Ovary (tissue), 9 donors: ENCODE measurements around the gene LEF1. TPM values are rescaled to one million over a fixed set of nuclear protein-coding genes. Genes with fewer than 3 reads are reported as not detected.

Source experiments
- DNase-seq, 5 donors: peaks; one replicate each; pipeline ENCODE4 v3.0.0-alpha.2; 2019 to 2020
- H3K27ac ChIP-seq, 2 donors: fragments of 200-600 bp; one replicate each; pipeline versions ENCODE4 v1.5.1 to v1.8.0; 2019 to 2022
- H3K27me3 ChIP-seq: fragments of 200-600 bp; one replicate; pipeline ENCODE4 v1.8.0; 2022
- H3K36me3 ChIP-seq: fragments of 200-600 bp; sonication (generic); one replicate; pipeline ENCODE4 v1.5.1; 2019
- H3K4me1 ChIP-seq: one replicate; pipeline ENCODE4 v1.8.1; 2013; ENCODE audit warnings: mild to moderate bottlenecking, moderate library complexity; ENCODE audit not compliant: insufficient read depth
- H3K4me3 ChIP-seq: fragments of 200-600 bp; sonication (generic); one replicate; pipeline ENCODE4 v1.5.1; 2017
- H3K9me3 ChIP-seq, 2 donors: fragments of 200-600 bp in 1 of 2; sonication (generic) in 1 of 2; one replicate each; pipeline versions ENCODE4 v1.5.1 to v1.8.1; 2013 to 2019; ENCODE audit warnings: mild to moderate bottlenecking in 1 of 2, moderate library complexity in 1 of 2
- CTCF ChIP-seq, 3 donors: fragments of 450-650 bp in 2 of 3; fragments of 200-600 bp in 1 of 3; IDR thresholded peaks; one replicate each; pipeline versions ENCODE4 v1.5.1 to v1.8.0; 2016 to 2022; ENCODE audit warnings: antibody characterized with exemption in 3 of 3, mild to moderate bottlenecking in 1 of 3
- EP300 ChIP-seq: sonication (generic); formaldehyde crosslinking; IDR thresholded peaks from one replicate; pipeline ENCODE4 v1.6.1; 2017; ENCODE audit warnings: antibody characterized with exemption
- POLR2A ChIP-seq: fragments of 450-650 bp; IDR thresholded peaks from one replicate; pipeline ENCODE4 v1.6.1; 2017; ENCODE audit warnings: antibody characterized with exemption, mild to moderate bottlenecking, moderate library complexity
- WGBS, 3 donors: extraction: QIAGEN DNeasy Blood & Tissue Kit in 1 of 3; methylation state at CpG; one replicate each; pipeline versions ENCODE4 v1.1.5 to v1.1.7; 2013 to 2017; 5-methylcytosine and 5-hydroxymethylcytosine counted together
- intact Hi-C, 4 donors: fragments of 100-400 bp; cut with DNase I; formaldehyde crosslinking; loops; one replicate each; pipeline versions ENCODE4 v1.11.0 to v1.15.1; 2022 to 2023
- polyA plus RNA-seq, 2 donors: library from polyadenylated mRNA; stranded (reverse); fragments of 200-250 nt in 1 of 2; fragments of 350-450 nt in 1 of 2; fragmentation: Illumina TruSeq in 1 of 2; extraction: RNeasy Lipid Tissue Mini Kit (QIAGEN cat#74804) in 1 of 2; gene quantifications; one replicate each; pipeline ENCODE4 v1.2.3, GENCODE V29; 2013 to 2014
- total RNA-seq, 7 donors: library from RNA; depleted of rRNA in 2 of 7; stranded (reverse); fragments of >200 nt in 2 of 7; fragmentation: NEBNext Ultra II Directional in 3 of 7; extraction: Animal tissue kit (Norgen Biotek cat#: 25700) in 3 of 7; gene quantifications; one replicate each; pipeline versions ENCODE4 v1.1.0 to v1.2.4, GENCODE V29; 2016 to 2023
- donor health status: DM: no; HTN: no; CAD: no; lungs with moderate emphysema.
- donor health status: DM: no; HTN: no; CAD: no.
- donor health status: Bipolar disorder and iron deficiency.
- donor health status: DM: yes; HTN: yes; CAD: no.
- donor health status: DM: no; HTN: no; CAD: no.
- donor health status: DM: yes; HTN: yes; CAD: no.

Gene LEF1
- total and polyA plus RNA-seq, 9 donors: 1.8 to 30.1 (median 6.0) TPM

GRCh38 chr4:108001540-108002135 is 167.1 kb downstream of the LEF1 start:
- no peaks in the 10 kb centered on the region for H3K27me3 ChIP-seq

GRCh38 chr4:107999932-108000539 is 168.7 kb downstream of the LEF1 start:
- intact Hi-C loops: no loop called here
- Histone ChIP-seq H3K36me3 (no peaks in the 10 kb centered on the region), H3K9me3 (no peaks in the 10 kb centered on the region), H3K4me3 (no peak overlapping the region), H3K27ac (no peak overlapping the region), H3K4me1 (peaks cover 10% of the 10 kb centered on the region), H3K27me3 (no peaks in the 10 kb centered on the region)
- TF ChIP-seq POLR2A: no peak
- no peak for TF ChIP-seq CTCF (IDR thresholded peaks at IDR 0.05)
- no peak for DNase-seq
- 92 to 98% (median 97%) methylated on average over 2 of the region's 2 CpGs for WGBS, 3 donors

More at GRCh38 chr4:108001540-108002135, 167.1 kb downstream of the LEF1 start:
- DNase-seq: no peak
- intact Hi-C loops: no loop called here
- Histone ChIP-seq H3K4me3 (no peak overlapping the region), H3K36me3 (no peaks in the 10 kb centered on the region), H3K4me1 (peaks cover 12% of the 10 kb centered on the region), H3K27ac (no peak overlapping the region), H3K9me3 (no peaks in the 10 kb centered on the region)
- no peak for TF ChIP-seq CTCF (IDR thresholded peaks at IDR 0.05)
- no peak for TF ChIP-seq EP300
- TF ChIP-seq POLR2A: no peak
- WGBS, 3 donors: 78 to 85% (median 78%) methylated on average over 3 of the region's 3 CpGs

- intact Hi-C loops: no loop called here
Measured at GRCh38 chr4:107997794-107998193, 170.9 kb downstream of the LEF1 start.

More at GRCh38 chr4:107997794-107998193, 170.9 kb downstream of the LEF1 start:
- no peaks in the 10 kb centered on the region for H3K27me3 ChIP-seq
- no peaks in the 10 kb centered on the region for H3K36me3 ChIP-seq
- 84 to 91% (median 86%) methylated on average over 2 of the region's 2 CpGs for WGBS, 3 donors
- no peak overlapping the region for H3K27ac ChIP-seq
- H3K4me3 ChIP-seq: no peak overlapping the region
- peaks cover 6% of the 10 kb centered on the region for H3K4me1 ChIP-seq
- no peaks in the 10 kb centered on the region for H3K9me3 ChIP-seq
- TF ChIP-seq CTCF (IDR thresholded peaks at IDR 0.05) (no peak), EP300 (no peak), POLR2A (no peak)
- DNase-seq: no peak

Other genes with a start within 250 kb of the LEF1 start
- gene CYP2U1, start 237.4 kb downstream of the LEF1 start, total RNA-seq: 10 to 100 TPM in 6 of 7 donors, 1 to 10 TPM in 1; 7.2 to 15.6 (median 11.9) TPM
- gene CYP2U1, start 237.4 kb downstream of the LEF1 start, polyA plus RNA-seq: 10 to 100 TPM in 1 of 2 donors, 1 to 10 TPM in 1; 7.3 to 19.7 TPM
- gene HADH, start 179.0 kb downstream of the LEF1 start, total RNA-seq: 10 to 100 TPM; 45.4 to 66.1 (median 61.2) TPM
- 100 to 1,000 TPM in 1 of 2 donors, 10 to 100 TPM in 1; 62.5 to 117 TPM for gene HADH, start 179.0 kb downstream of the LEF1 start, polyA plus RNA-seq